GM18511 (cell line): ENCODE data around the gene PIP4P1.
A peak's percentile ranks its signal among the peaks of the same experiment; 100 is the strongest.

Source experiments
- ATAC-seq: cut with Tn5 transposase; IDR thresholded peaks from one replicate; pipeline ENCODE4 v1.9.1; 2021; ENCODE audit warnings: mild to moderate bottlenecking, moderate library complexity; ENCODE audit not compliant: unreplicated experiment

Gene PIP4P1

GRCh38 chr14:20412411-20412810, 48.8 kb downstream of the PIP4P1 start:
- ATAC-seq: peak; percentile 49

- no peak for ATAC-seq
These were observed 52.0 kb downstream of the PIP4P1 start for GRCh38 chr14:20409226-20409625.
